ENCODE data around the gene EHD3. TPM values are rescaled to one million over a fixed set of nuclear protein-coding genes. Genes with fewer than 3 reads are reported as not detected.

Gene EHD3
- 1 to 10 TPM in 3 of 4 donors, under 1 TPM in 1; 0.98 to 5.1 (median 3.2) TPM for total RNA-seq

GRCh38 chr2:31233741-31234682, at the start of gene EHD3:
Gene EHD3 (plus strand): TSS chr2:31234152. CDS start chr2:31234622, 470 bp downstream.
- no peak for TF ChIP-seq CTCF (IDR thresholded peaks at IDR 0.05; ENCODE audit: low read depth)

GRCh38 chr2:31187166-31187565, 46.8 kb upstream of the EHD3 start:
- no peak for TF ChIP-seq CTCF (IDR thresholded peaks at IDR 0.05; ENCODE audit: low read depth)

GRCh38 chr2:31188131-31188530, 45.8 kb upstream of the EHD3 start:
- TF ChIP-seq CTCF (IDR thresholded peaks at IDR 0.05; ENCODE audit: low read depth), result no peak

- TF ChIP-seq CTCF (IDR thresholded peaks at IDR 0.05; ENCODE audit: low read depth), result no peak
Observed at GRCh38 chr2:31189141-31189540, 44.8 kb upstream of the EHD3 start.

- TF ChIP-seq CTCF (IDR thresholded peaks at IDR 0.05; ENCODE audit: low read depth), result no peak
Observed at GRCh38 chr2:31190188-31190587, 43.8 kb upstream of the EHD3 start.

GRCh38 chr2:31191931-31192330, 42.0 kb upstream of the EHD3 start:
- TF ChIP-seq CTCF (IDR thresholded peaks at IDR 0.05; ENCODE audit: low read depth), result no peak

GRCh38 chr2:31192396-31192795, 41.6 kb upstream of the EHD3 start:
- TF ChIP-seq CTCF (IDR thresholded peaks at IDR 0.05; ENCODE audit: low read depth), result no peak
